ENCODE data around the gene TCF7L1. TPM values are rescaled to one million over a fixed set of nuclear protein-coding genes. Genes with fewer than 3 reads are reported as not detected.

Gene TCF7L1
- total RNA-seq, 4 donors from 2014 or later = 5.6 to 23.2 (median 10.2) TPM

DNA sequence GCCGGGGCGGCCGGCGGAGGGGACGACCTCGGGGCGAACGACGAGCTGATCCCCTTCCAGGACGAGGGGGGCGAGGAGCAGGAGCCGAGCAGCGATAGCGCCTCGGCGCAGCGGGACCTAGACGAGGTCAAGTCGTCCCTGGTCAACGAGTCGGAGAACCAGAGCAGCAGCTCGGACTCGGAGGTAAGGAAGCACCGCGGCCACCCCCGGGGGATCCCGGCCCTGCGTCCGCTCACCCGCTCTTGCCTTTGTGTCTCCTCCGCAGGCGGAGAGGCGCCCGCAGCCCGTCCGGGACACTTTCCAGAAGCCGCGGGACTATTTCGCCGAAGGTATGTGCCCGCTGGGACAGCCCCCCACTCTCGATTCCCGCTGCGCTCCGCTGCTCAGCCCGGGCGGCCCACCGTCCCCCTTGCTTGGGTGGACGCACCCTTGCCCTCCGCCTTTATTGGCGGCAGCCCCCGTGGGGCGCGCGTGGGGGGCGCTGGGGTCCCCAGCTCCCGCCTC is 611 bp downstream of the TCF7L1 start:
- Histone ChIP-seq H3K27me3 (no peaks in the 10 kb centered on the region), H3K4me3 (peak overlapping the region; percentile 72 to 96 (median 81)), H3K4me1 (peaks cover 20 to 63% (median 55%) of the 10 kb centered on the region in 4 donors), H3K9me3 (no peaks in the 10 kb centered on the region), H3K27ac (replicated peaks in 1 of 4) (peak overlapping the region; percentile 81 to 90 (median 84)), H3K36me3 (no peaks in the 10 kb centered on the region)
- no peak for DNase-seq (ENCODE audit: extremely low spot score)
- 0% methylated on average over 9 of the region's 57 CpGs for WGBS
- intact Hi-C loops (cut with DNase I) = loop anchor here (5.0 kb wide), 1 partner anchor 168 kb away; no protein-coding TSS in a partner anchor
- TF ChIP-seq, protein P1, sequence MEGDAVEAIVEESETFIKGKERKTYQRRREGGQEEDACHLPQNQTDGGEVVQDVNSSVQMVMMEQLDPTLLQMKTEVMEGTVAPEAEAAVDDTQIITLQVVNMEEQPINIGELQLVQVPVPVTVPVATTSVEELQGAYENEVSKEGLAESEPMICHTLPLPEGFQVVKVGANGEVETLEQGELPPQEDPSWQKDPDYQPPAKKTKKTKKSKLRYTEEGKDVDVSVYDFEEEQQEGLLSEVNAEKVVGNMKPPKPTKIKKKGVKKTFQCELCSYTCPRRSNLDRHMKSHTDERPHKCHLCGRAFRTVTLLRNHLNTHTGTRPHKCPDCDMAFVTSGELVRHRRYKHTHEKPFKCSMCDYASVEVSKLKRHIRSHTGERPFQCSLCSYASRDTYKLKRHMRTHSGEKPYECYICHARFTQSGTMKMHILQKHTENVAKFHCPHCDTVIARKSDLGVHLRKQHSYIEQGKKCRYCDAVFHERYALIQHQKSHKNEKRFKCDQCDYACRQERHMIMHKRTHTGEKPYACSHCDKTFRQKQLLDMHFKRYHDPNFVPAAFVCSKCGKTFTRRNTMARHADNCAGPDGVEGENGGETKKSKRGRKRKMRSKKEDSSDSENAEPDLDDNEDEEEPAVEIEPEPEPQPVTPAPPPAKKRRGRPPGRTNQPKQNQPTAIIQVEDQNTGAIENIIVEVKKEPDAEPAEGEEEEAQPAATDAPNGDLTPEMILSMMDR (IDR thresholded peaks at IDR 0.05) = no peak
- no peak for TF ChIP-seq POLR2A (IDR thresholded peaks at IDR 0.05; ENCODE audit: low read depth)
- no peak for TF ChIP-seq POLR2AphosphoS5 (IDR thresholded peaks at IDR 0.05)
- TF ChIP-seq EP300 (IDR thresholded peaks at IDR 0.05) = no peak

DNA sequence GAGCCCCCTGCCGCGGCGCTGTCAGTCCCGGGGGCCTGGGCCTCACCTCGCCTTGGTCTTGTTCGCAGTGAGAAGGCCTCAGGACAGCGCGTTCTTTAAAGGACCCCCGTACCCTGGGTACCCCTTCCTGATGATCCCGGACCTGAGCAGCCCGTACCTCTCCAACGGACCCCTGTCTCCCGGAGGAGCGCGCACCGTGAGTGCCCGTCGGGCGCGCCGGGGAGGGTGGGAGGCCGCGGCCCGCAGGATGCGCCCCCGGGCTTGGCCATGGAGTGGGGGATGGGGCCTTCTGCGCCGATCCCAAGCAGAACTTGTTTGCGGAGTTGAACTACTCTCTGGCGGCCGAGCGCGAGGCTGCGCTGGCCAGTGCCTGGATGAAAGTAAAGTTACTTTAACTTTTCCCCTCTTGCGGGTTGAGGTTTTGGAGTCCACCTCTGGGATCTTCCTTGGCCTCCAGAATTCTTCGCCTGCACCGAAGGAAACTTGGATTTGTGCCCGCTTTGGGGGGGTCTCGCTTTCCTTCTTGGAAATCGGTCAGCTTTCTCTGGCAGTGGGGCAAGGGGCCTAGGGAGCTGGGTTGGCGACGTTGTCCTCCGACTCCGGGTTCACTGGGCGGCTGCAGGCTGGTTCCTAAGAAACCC is 1.2 kb downstream of the TCF7L1 start:
- 10% methylated on average over 15 of the region's 45 CpGs for WGBS
- Histone ChIP-seq H3K27me3 (no peaks in the 10 kb centered on the region), H3K36me3 (no peaks in the 10 kb centered on the region), H3K9me3 (no peaks in the 10 kb centered on the region), H3K4me1 (peaks cover 20 to 69% (median 55%) of the 10 kb centered on the region in 4 donors), H3K27ac (replicated peaks in 1 of 4) (peak overlapping the region; percentile 81 to 90 (median 84)), H3K4me3 (peak overlapping the region; percentile 72 to 96 (median 81))
- TF ChIP-seq EP300 (IDR thresholded peaks at IDR 0.05) = no peak
- peak in 1 of 2 donors; percentile 30 for TF ChIP-seq POLR2AphosphoS5 (IDR thresholded peaks at IDR 0.05)
- no peak for DNase-seq (ENCODE audit: extremely low spot score)
- intact Hi-C loops (cut with DNase I) = loop anchor here (5.0 kb wide), 1 partner anchor 168 kb away; no protein-coding TSS in a partner anchor

DNA sequence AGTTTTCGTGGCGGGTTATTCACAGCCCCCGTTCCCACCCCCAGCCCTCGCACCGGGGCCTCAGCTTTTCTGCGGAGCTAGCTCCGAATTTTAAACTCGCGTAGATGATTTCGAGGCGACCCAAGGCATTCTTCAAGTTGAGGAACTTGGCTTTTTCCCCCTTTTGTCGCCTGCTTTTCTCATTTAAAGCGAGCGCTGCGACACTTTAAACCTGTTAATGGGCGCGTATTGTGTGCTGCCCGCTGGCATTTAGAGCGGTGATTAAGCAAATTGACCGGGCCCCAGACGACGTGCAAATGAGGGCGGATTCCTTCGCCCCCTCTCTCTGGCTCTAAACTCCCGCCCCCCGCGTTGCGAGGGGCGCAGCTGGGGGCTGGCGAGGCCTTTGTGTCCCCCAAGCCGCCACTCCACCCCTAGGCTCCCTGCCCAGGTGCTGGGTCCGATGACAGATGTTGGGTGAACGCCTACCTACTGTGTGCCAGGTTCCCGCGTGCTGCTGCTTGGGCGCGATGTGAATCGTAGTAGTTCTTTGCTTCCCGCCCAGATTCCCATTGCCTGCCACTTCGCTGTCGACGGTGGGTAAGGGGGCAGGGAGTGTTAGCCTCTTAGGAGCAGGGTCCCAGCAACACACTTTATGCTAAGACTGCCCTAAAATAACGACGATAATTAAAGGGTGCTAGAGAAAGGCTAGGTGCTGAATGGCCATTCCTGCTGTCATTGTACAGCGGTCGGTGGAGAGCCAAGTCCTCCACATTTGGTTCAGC is 1.9 kb downstream of the TCF7L1 start:
- no peaks in the 10 kb centered on the region for H3K36me3 ChIP-seq
- H3K9me3 ChIP-seq = no peaks in the 10 kb centered on the region
- TF ChIP-seq POLR2AphosphoS5 (IDR thresholded peaks at IDR 0.05) (no peak), POLR2A (IDR thresholded peaks at IDR 0.05; ENCODE audit: low read depth) (no peak), EP300 (IDR thresholded peaks at IDR 0.05) (no peak)
- TF ChIP-seq, protein P1 (IDR thresholded peaks at IDR 0.05) = no peak
- H3K4me1 ChIP-seq = peaks cover 20 to 70% (median 55%) of the 10 kb centered on the region in 4 donors
- 29% methylated on average over 31 of the region's 46 CpGs for WGBS
- no peak for DNase-seq (ENCODE audit: extremely low spot score)
- intact Hi-C loops (cut with DNase I) = loop anchor here (5.0 kb wide), 1 partner anchor 167 kb away; no protein-coding TSS in a partner anchor
- H3K27me3 ChIP-seq = no peaks in the 10 kb centered on the region
- H3K4me3 ChIP-seq = peak overlapping the region; percentile 72 to 96 (median 81)
- peak overlapping the region; percentile 81 to 90 (median 84) for H3K27ac ChIP-seq (replicated peaks in 1 of 4)

DNA sequence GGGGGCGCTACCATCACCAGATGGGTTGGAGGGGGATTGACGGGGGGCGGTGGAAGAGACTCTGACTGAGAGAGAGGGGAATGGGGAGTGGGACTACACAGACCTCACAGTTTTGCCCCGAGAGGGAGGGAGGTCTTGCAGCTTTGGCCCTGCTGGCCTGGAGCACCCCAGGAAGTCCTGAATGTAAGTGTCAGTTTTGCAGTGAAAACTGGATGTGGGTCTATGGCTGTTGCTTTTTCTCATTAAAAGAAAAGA is 2.4 kb downstream of the TCF7L1 start:
- Histone ChIP-seq H3K27me3 (no peaks in the 10 kb centered on the region), H3K4me3 (peak overlapping the region; percentile 72 to 96 (median 81)), H3K27ac (replicated peaks in 1 of 4) (peak overlapping the region; percentile 81 to 90 (median 84)), H3K4me1 (peaks cover 20 to 70% (median 57%) of the 10 kb centered on the region in 4 donors), H3K36me3 (no peaks in the 10 kb centered on the region), H3K9me3 (no peaks in the 10 kb centered on the region)
- DNase-seq (ENCODE audit: extremely low spot score) = no peak
- TF ChIP-seq EP300 (IDR thresholded peaks at IDR 0.05) (no peak), POLR2AphosphoS5 (IDR thresholded peaks at IDR 0.05) (no peak), POLR2A (IDR thresholded peaks at IDR 0.05; ENCODE audit: low read depth) (no peak)
- TF ChIP-seq, protein P1 (IDR thresholded peaks at IDR 0.05) = no peak
- intact Hi-C loops (cut with DNase I) = no loop called here
- WGBS = 32% methylated on average over 3 of the region's 4 CpGs

DNA sequence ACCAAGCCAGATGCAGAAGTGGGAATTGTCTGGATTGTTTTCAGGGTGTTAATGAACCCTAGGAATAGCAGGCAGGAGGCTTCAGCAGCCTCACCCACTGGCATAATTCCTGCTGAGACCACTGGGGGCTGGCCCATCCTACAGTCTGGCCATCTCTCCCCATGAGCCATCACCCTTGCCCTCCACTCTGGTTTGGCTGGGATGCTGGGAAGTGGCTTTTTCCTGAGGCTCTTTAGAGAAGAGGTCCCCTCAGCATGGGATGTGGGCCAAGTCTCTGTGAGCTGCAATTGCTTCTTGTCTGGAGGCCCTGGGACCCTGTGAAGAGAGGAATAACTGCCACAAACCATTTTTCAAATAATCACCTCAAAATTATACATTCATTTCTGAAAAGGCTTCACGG is 4.0 kb downstream of the TCF7L1 start:
- Histone ChIP-seq H3K36me3 (peaks cover 0 to 8% (median 0%) of the 10 kb centered on the region in 4 donors), H3K27me3 (no peaks in the 10 kb centered on the region), H3K9me3 (no peaks in the 10 kb centered on the region), H3K27ac (replicated peaks in 1 of 4) (peak overlapping the region; percentile 31 to 90 (median 36)), H3K4me3 (no peak overlapping the region), H3K4me1 (peaks cover 14 to 71% (median 54%) of the 10 kb centered on the region in 4 donors)
- DNase-seq (ENCODE audit: extremely low spot score) = no peak
- no peak for TF ChIP-seq EP300 (IDR thresholded peaks at IDR 0.05)
- no peak for TF ChIP-seq POLR2AphosphoS5 (IDR thresholded peaks at IDR 0.05)
- TF ChIP-seq, protein P1 (IDR thresholded peaks at IDR 0.05) = no peak
- TF ChIP-seq POLR2A (IDR thresholded peaks at IDR 0.05; ENCODE audit: low read depth) = no peak
- WGBS = 90% methylated on average over 1 of the region's 1 CpG
- intact Hi-C loops (cut with DNase I) = no loop called here

Measured in esophagus muscularis mucosa (tissue), 4 donors.